SU-DHL-6 (cell line): ENCODE measurements around the gene CLSTN2.

ENCODE experiments used
- H2AFZ ChIP-seq: fragments of 200-600 bp; sonication (generic); 2 replicates; pipeline ENCODE4 v1.6.1; 2014; ENCODE audit warnings: low read depth, mild to moderate bottlenecking, moderate library complexity, mixed read lengths, antibody characterized with exemption, low read length; ENCODE audit not compliant: severe bottlenecking
- H3F3A ChIP-seq: fragments of 200-600 bp; shearing (Covaris generic); 2 replicates; pipeline ENCODE4 v1.6.0; 2016; ENCODE audit warnings: antibody characterized with exemption, mild to moderate bottlenecking; ENCODE audit not compliant: insufficient read depth
- H3K27ac ChIP-seq: fragments of 200-600 bp; sonication (generic); 2 replicates; pipeline ENCODE4 v1.5.1; 2016; ENCODE audit warnings: low read depth, mild to moderate bottlenecking, low read length, moderate library complexity, mixed read lengths
- H3K27me3 ChIP-seq: fragments of 200-600 bp; sonication (generic), shearing (Covaris generic); 2 replicates; pipeline ENCODE4 v1.6.0; 2014; ENCODE audit warnings: mild to moderate bottlenecking, low read length
- H3K36me3 ChIP-seq: fragments of 200-600 bp; sonication (generic); 2 replicates; pipeline ENCODE4 v1.6.1; 2014; ENCODE audit warnings: mild to moderate bottlenecking, low read length, mixed read lengths
- H3K4me2 ChIP-seq: fragments of 300-600, 200-600 bp; shearing (Covaris generic), sonication (generic); 2 replicates; pipeline ENCODE4 v1.6.0; 2014; ENCODE audit warnings: low read length, low read depth, mild to moderate bottlenecking; ENCODE audit not compliant: poor library complexity, severe bottlenecking
- H3K4me3 ChIP-seq: fragments of 200-600 bp; sonication (generic); 2 replicates; pipeline ENCODE4 v1.5.1; 2014; ENCODE audit warnings: antibody characterized with exemption, low read length, mild to moderate bottlenecking, mixed read lengths; ENCODE audit not compliant: insufficient read depth, poor library complexity, severe bottlenecking
- H3K79me2 ChIP-seq: fragments of 200-600 bp; sonication (generic); 2 replicates; pipeline ENCODE4 v1.6.1; 2014; ENCODE audit warnings: mild to moderate bottlenecking, low read length, moderate library complexity; ENCODE audit not compliant: insufficient read depth
- H3K9ac ChIP-seq: fragments of 200-600 bp; sonication (generic); 2 replicates; pipeline ENCODE4 v1.7.0; 2014; ENCODE audit warnings: mild to moderate bottlenecking, low read length
- H3K9me2 ChIP-seq: fragments of 200-600 bp; sonication (generic); replicated peaks from 2 replicates; pipeline ENCODE4 v1.6.1; 2014; ENCODE audit warnings: low read length; ENCODE audit not compliant: insufficient read depth
- H3K9me3 ChIP-seq: fragments of 200-600 bp; sonication (generic); 2 replicates; pipeline ENCODE4 v1.6.1; 2014; ENCODE audit warnings: low read length, mixed read lengths; ENCODE audit not compliant: insufficient read depth
- H4K20me1 ChIP-seq: fragments of 200-600 bp; sonication (generic); 2 replicates; pipeline ENCODE4 v1.6.1; 2014; ENCODE audit warnings: low read depth, mild to moderate bottlenecking, antibody characterized with exemption, low read length, moderate library complexity, mixed read lengths
- CTCF ChIP-seq: fragments of 200-600 bp; sonication (generic); IDR thresholded peaks from one replicate; pipeline ENCODE4 v1.5.1; 2017; ENCODE audit warnings: antibody characterized with exemption, mild to moderate bottlenecking, low read length, moderate library complexity; ENCODE audit not compliant: insufficient read depth, poor library complexity, severe bottlenecking
- EZH2phosphoT487 ChIP-seq: fragments of 200-600 bp; sonication (generic), shearing (Covaris generic); conservative IDR thresholded peaks from 2 replicates; pipeline ENCODE4 v1.6.1; 2018; ENCODE audit warnings: mild to moderate bottlenecking, antibody characterized with exemption, low read length, moderate library complexity, mixed read lengths

CLSTN2 gene

GRCh38 chr3:140236836-140237501, 302.0 kb downstream of the CLSTN2 start:
- H4K20me1 ChIP-seq, result no peaks in the 10 kb centered on the region
- no peaks in the 10 kb centered on the region for H3K9me2 ChIP-seq
- no peaks in the 10 kb centered on the region for H3K27me3 ChIP-seq
- H3K79me2 ChIP-seq, result no peaks in the 10 kb centered on the region
- no peak overlapping the region for H3K4me2 ChIP-seq
- TF ChIP-seq CTCF (no peak), EZH2phosphoT487 (no peak)
- H3F3A ChIP-seq, result no peaks in the 10 kb centered on the region
- H2AFZ ChIP-seq, result no peak overlapping the region
- no peak overlapping the region for H3K9ac ChIP-seq
- no peaks in the 10 kb centered on the region for H3K9me3 ChIP-seq
- no peaks in the 10 kb centered on the region for H3K36me3 ChIP-seq
- H3K4me3 ChIP-seq, result no peak overlapping the region
- H3K27ac ChIP-seq, result no peak overlapping the region

- H3K36me3 ChIP-seq, result no peaks in the 10 kb centered on the region
- no peaks in the 10 kb centered on the region for H3K79me2 ChIP-seq
- H3K4me3 ChIP-seq, result no peak overlapping the region
- H3K9me2 ChIP-seq, result no peaks in the 10 kb centered on the region
- H3K4me2 ChIP-seq, result no peak overlapping the region
- no peaks in the 10 kb centered on the region for H4K20me1 ChIP-seq
- no peaks in the 10 kb centered on the region for H3F3A ChIP-seq
- no peak overlapping the region for H2AFZ ChIP-seq
- H3K27ac ChIP-seq, result no peak overlapping the region
- H3K9me3 ChIP-seq, result no peaks in the 10 kb centered on the region
- TF ChIP-seq EZH2phosphoT487 (no peak), CTCF (no peak)
- H3K9ac ChIP-seq, result no peak overlapping the region
- H3K27me3 ChIP-seq, result no peaks in the 10 kb centered on the region; the same call in 1 of the 2 replicates
Observed at GRCh38 chr3:140238646-140239314, 303.8 kb downstream of the CLSTN2 start.

- Histone ChIP-seq H3K27ac (no peak overlapping the region), H3K9me2 (no peaks in the 10 kb centered on the region), H3K36me3 (no peaks in the 10 kb centered on the region), H3K9me3 (no peaks in the 10 kb centered on the region), H4K20me1 (no peaks in the 10 kb centered on the region), H2AFZ (no peak overlapping the region), H3K4me3 (no peak overlapping the region), H3K4me2 (no peak overlapping the region), H3F3A (no peaks in the 10 kb centered on the region), H3K27me3 (no peaks in the 10 kb centered on the region; the same call in 1 of the 2 replicates), H3K9ac (no peak overlapping the region), H3K79me2 (no peaks in the 10 kb centered on the region)
- TF ChIP-seq EZH2phosphoT487 (no peak), CTCF (no peak)
Observed at GRCh38 chr3:140242818-140243276, 307.9 kb downstream of the CLSTN2 start.
